ENCODE measurements around the gene EME2. TPM values are rescaled to one million over a fixed set of nuclear protein-coding genes. Genes with fewer than 3 reads are reported as not detected.

The EME2 gene
- total RNA-seq, 1 experiment from 2014 or later: 36.3 TPM

Small RNA genes within 50 kb of the gene (microRNA-seq; reads per million reads assigned to microRNA genes)
- gene MIR3177 (ENCODE audit: borderline number of aligned reads): 27.8 reads per million, percentile 47 among the genes with 10 or more reads in this experiment

Other genes with a start within 250 kb of the EME2 start
- gene TMEM204, start 239.1 kb upstream of the EME2 start, total RNA-seq (2021; ENCODE audit: unreplicated experiment): 0.22 TPM
- 27.5 TPM for gene IFT140, start 160.7 kb upstream of the EME2 start, total RNA-seq (2021; ENCODE audit: unreplicated experiment)
- gene CRAMP1, start 160.4 kb upstream of the EME2 start, total RNA-seq (2021; ENCODE audit: unreplicated experiment): 22.9 TPM
- 113 TPM for gene JPT2, start 94.5 kb upstream of the EME2 start, total RNA-seq (2021; ENCODE audit: unreplicated experiment)
- 75.3 TPM for gene MAPK8IP3, start 66.6 kb upstream of the EME2 start, total RNA-seq (2021; ENCODE audit: unreplicated experiment)
- 103 TPM for gene NME3, start 1.3 kb upstream of the EME2 start, total RNA-seq (2021; ENCODE audit: unreplicated experiment)
- gene MRPS34, start 324 bp downstream of the EME2 start, total RNA-seq (2021; ENCODE audit: unreplicated experiment): 200 TPM
- gene SPSB3, start 9.8 kb downstream of the EME2 start, total RNA-seq (2021; ENCODE audit: unreplicated experiment): 31.6 TPM
- 103 TPM for gene NUBP2, start 10.2 kb downstream of the EME2 start, total RNA-seq (2021; ENCODE audit: unreplicated experiment)
- 0.10 TPM for gene IGFALS, start 20.9 kb downstream of the EME2 start, total RNA-seq (2021; ENCODE audit: unreplicated experiment)
- 39.1 TPM for gene HAGH, start 54.0 kb downstream of the EME2 start, total RNA-seq (2021; ENCODE audit: unreplicated experiment)
- 25.8 TPM for gene FAHD1, start 54.4 kb downstream of the EME2 start, total RNA-seq (2021; ENCODE audit: unreplicated experiment)
- 0.59 TPM for gene MEIOB, start 99.4 kb downstream of the EME2 start, total RNA-seq (2021; ENCODE audit: unreplicated experiment)
- not detected for gene HS3ST6, start 145.6 kb downstream of the EME2 start, total RNA-seq (2021; ENCODE audit: unreplicated experiment)
- 18.3 TPM for gene MSRB1, start 170.4 kb downstream of the EME2 start, total RNA-seq (2021; ENCODE audit: unreplicated experiment)
- 0.93 TPM for gene RPL3L, start 181.9 kb downstream of the EME2 start, total RNA-seq (2021; ENCODE audit: unreplicated experiment)
- gene NDUFB10, start 186.7 kb downstream of the EME2 start, total RNA-seq (2021; ENCODE audit: unreplicated experiment): 273 TPM
- gene RPS2, start 192.0 kb downstream of the EME2 start, total RNA-seq (2021; ENCODE audit: unreplicated experiment): 6,265 TPM
- gene RNF151, start 194.0 kb downstream of the EME2 start, total RNA-seq (2021; ENCODE audit: unreplicated experiment): 0.30 TPM
- gene TBL3, start 199.2 kb downstream of the EME2 start, total RNA-seq (2021; ENCODE audit: unreplicated experiment): 68.9 TPM
- 10.0 TPM for gene NOXO1, start 208.7 kb downstream of the EME2 start, total RNA-seq (2021; ENCODE audit: unreplicated experiment)
- gene GFER, start 211.4 kb downstream of the EME2 start, total RNA-seq (2021; ENCODE audit: unreplicated experiment): 47.3 TPM
- gene SYNGR3, start 217.2 kb downstream of the EME2 start, total RNA-seq (2021; ENCODE audit: unreplicated experiment): 11.5 TPM
- 57.4 TPM for gene ZNF598, start 237.0 kb downstream of the EME2 start, total RNA-seq (2021; ENCODE audit: unreplicated experiment)
- 226 TPM for gene NPW, start 247.0 kb downstream of the EME2 start, total RNA-seq (2021; ENCODE audit: unreplicated experiment)